Renal pelvis (tissue), 4 donors: ENCODE measurements around the gene PSMB7. TPM values are rescaled to one million over a fixed set of nuclear protein-coding genes. Genes with fewer than 3 reads are reported as not detected.

Experiments used
- DNase-seq: peaks from one replicate; pipeline ENCODE4 v3.0.0-alpha.2; 2013
- polyA plus RNA-seq, 3 donors: library from polyadenylated mRNA; unstranded; fragments of 120-200 nt; gene quantifications; one replicate each; pipeline ENCODE4 v1.2.1, GENCODE V29; 2013; ENCODE audit not compliant: insufficient read length in 3 of 3

The PSMB7 gene
- polyA plus RNA-seq, 3 donors, result 203 to 241 (median 213) TPM

DNA sequence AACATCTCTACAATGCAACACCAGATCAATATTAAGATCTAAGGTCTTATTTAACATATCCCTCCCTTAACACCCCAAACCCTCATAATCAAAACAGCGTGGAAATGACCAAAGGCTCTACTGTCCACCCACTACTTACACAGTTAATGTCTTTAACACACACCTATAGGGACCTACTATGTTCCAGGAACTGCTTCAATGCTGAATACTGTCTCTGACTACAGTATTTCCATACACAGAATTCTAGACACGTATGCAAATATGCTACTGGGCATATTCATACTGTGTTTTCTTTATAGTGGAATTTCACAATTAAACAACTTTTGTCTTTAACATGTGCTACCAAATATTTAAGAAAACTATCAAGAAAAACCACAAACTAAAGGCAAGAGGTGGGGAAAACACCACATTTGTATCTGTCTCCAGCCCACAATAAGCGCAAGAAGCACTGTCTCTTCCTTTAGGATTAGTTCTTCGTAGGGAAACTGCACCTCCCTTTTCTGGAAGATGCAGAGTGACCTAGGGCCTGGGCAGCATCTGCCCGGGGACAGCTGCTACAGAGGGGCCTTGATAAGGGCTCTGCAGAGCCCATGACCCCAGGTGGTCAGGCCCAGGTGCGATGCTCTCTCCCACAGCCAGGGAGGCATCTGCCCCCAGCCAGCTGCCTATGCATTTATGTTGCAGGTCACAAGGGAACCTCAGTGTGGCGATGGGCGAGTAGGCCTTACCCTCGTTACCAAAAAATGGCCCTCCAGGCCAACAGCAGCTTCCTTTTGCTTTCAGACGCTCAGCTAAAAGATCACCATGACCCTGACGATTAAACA is 55.2 kb downstream of the PSMB7 start:
- no peak for DNase-seq

DNA sequence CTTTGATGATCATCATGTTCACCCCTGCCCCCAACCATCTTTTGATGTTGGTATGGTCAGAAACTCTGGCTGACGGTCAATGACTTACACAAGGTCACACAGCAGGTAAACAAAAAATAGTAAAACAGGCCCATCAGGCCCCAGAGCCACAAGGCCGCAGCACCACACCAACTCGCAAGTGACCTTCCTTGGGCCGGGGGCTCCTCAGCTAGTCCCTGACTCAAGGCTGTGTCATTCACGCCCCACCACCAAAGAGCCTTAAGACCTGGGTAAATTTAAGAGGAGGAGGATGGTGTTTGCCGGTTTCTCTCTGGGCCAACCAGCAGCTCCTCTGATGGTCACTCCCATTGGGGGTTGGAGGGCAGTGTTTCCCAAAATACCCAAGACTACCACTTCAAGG is 55.8 kb downstream of the PSMB7 start:
- DNase-seq, result no peak

DNA sequence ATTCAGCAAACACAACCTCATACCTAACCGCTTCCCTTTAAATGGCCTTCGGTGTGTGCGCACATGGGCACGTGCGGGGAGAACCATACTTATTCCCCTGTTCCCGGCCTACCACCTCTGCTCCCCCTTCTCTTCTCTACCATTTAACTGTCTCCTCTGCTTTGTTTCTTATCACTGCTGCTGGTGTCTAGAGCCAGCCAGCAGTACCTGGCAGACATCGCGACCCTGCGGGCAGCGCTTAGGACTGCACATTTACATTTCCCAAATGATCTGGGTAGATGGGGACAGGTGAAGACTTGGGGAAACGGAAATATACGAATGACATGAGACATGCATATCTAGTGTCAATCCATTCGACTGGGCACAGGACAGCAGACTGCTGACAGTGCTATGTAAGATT is 56.6 kb downstream of the PSMB7 start:
- no peak for DNase-seq

DNA sequence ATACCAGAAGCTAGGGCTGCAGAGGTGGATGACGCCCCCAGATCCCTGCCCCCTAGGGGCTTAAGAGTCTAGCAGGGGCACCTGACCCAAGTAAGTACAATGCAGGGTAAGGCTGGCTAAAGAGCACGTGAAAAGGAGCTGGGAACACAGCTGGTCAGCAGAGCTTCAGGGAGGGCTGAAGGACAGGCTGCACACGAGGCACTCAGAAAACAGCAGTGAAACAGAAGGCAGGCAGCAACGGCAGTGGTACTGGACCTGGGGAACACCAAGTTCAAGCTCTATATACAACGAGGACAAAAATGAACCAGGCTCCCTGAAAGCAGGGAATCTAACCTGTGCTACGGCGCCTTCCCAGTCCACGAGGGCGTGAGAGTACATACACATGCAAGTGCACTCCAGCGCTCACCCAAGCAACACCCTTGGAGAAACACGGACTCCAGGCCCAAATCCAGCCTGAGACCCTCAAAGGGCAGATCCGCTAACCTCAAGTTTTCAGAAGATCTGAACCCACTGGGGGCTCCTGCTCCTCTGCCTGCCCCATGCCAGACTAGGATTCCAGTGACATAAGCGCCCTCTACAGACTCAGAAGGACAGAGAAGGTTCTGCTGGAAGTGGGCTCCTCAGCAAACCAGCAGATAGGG is 57.4 kb downstream of the PSMB7 start:
- no peak for DNase-seq

DNA sequence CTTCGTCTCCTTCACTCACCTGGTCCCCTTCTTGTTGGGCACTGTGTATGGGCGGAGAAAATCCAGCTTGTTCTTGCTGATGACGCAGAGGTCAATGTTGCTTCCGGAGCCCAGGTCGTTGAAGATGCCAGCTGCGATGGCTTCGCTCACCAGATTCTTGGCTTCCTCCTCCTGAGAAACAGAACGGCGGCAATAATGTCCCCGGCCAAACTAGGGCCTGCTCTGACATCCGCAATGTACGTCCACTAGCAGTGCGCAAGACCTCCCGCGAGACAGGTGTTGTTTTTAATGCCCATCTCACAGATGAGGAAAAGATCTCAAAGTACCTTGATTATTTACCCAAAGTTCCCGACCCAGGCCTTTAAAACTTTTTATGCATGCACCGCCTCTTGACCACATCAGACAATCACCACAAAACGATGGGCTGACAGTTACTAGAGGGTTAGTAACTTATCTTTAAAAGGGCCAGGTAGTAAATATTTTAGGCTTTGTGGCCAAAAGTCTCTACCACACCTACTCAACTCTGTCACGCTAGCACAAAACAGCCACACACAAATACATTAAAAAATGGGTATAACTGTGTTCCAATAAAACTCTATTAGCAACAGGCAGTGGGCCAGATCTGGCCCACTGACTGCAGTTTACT is 58.4 kb downstream of the PSMB7 start:
- DNase-seq, result no peak

DNA sequence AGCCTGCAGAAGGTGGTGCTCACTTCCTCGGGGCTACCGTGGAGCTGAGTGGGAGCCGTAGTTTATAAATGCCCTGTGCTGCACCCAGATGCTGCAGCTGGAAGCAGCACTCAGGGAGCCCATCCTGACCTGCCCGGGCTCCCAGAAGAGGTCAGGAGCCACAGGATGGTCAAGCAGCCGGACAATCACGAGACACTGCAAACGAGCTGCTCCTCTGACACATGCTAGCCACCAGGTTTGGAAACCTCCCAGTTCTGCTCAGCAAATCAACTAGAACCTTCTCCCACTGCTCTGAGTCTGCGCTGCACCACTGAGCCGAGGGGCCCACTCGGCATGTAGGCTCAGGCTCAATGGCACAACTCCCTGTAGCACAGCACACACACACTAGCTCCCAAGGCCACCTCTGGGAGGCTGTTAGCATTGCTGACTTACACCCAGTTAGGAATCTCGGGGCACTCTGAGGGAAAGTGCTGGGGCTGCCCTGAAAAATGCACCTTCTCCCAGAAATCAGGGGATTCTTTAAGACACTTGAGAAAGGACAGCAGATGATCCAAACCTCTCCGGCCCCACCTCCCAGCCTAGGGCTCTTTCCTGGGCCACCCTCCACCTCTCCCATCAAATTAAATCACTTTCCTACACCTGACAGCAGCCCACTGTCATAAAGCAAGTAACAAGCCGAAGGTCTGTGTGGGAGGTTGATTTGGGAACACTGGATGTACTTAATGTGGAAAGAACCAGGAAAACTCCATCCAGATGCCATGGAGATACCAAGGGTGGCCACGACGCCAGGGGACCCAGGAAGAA is 59.1 kb downstream of the PSMB7 start:
- no peak for DNase-seq

DNA sequence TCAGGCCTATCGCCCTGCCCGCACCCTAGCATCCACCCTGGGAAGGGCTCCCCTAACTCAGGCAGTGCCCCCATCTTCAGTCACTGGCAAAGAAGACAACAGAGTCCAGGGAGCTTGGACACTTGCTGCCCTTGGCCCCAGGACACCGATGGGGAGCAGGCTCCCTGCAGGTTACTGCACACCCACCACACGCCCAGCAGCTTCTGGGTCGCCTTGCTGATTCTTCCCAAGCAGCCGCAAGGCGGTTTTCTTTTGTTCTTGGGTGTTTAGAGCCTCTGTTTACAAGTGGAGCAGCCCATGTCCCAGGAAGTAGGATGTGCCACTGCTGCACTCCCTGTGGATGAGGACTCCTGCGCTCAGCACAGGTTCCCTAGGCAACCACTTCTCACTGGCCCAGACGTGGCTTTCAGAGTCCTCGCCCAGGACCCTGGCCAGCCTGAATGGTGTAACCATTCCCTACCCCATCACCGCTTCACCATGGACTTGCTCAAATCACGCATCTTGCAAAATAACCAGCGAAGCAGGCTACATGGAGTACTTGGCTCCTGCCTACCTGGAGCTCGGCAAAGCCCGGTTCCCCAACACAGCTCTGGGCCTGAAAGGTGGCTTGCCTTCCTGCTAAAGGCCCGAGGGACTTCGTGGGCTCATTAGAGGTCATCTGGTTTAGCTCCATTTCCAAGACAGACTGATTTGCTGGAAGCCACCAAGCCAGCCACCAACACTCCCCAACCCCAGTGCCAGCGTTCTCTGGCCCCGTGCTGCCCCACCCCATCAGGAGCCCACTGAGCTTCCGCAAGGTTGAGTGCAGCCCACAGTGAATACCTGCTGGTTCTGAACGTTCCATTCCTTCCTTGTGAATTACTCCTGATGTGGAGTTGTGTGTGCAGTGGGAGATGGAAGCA is 60.0 kb downstream of the PSMB7 start:
- no peak for DNase-seq

DNA sequence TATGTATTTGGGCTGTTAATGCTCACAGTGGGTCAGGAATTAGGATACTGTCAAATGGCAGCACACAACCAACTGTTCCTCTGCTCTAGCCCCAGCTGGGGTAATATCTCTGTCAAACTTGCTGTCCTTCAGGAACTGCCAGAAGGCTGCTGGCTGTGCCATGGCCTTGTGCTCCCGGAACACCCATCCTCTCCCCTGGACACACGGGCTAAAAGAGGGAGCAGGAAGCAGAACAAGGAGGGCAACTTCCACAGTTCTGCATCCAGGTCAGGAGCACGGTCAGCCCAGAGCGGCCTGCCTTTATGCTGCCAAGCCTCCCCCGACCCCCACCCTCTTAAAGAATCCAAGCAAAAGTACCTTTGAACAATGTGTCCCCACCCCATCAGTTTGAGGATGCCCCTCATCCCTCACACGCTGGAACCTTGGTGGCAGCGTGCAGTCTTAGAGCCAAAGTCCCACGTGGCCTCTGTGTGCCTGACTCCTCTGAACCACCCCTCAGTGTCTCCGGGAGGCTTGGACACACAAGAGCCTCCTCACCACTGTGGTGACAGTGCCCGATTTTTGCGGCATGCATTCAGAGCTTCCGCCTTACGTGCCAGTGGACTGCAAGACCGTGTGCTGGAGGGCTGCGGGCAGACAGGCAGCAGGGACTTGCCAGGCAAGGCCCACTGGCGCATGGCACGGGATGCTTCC is 60.8 kb downstream of the PSMB7 start:
- DNase-seq, result no peak

DNA sequence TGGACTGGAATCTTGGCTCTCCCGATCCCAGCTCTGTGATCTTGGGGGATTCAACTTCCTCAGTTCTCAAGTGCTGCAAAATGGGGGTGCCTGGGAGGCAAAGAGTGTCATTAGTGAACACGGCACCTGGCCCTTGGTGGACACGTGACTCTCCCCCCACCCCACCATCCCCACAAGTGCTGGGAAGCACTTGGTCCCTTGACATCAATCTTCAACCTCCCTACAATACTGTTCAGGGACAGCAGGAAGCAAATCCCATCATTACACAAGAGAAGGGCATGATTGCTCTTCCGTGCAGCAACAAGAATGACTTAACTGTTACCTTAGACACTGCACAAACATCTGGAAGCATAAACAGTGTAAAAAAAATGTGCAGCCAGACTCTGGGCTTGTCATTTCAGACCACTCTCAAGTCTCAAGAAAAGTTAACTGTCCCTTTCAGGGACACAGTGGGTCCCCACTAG is 61.4 kb downstream of the PSMB7 start:
- peak; percentile 59 for DNase-seq

DNA sequence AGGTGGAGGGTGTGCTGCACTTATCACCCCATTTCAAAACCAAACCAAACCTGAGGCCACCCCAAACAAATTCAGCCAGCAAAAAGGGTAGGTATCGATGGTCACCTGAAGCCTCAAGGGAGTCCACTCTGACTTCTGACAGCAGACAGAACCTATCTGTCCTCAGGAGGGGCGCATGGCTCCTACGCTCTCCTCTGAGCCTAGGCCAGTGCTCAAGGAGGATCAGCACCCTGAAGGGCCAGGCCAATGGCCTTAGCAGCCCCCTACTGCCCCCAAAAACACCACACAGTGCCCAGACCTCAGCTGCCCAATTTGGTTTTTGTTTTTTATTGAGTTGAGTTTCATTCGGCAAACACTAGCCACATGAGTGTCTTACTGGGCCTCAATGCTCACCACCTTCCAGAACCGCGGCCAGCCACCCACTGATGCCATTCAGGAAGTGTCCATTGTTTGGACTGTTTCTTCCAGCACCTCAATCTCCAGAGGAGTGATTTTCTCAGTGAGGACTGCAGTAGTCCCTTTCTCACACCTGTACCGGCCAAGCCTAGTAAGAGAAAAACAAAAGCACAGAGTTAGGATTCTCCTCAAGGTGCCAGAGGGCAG is 62.0 kb downstream of the PSMB7 start:
- no peak for DNase-seq

DNA sequence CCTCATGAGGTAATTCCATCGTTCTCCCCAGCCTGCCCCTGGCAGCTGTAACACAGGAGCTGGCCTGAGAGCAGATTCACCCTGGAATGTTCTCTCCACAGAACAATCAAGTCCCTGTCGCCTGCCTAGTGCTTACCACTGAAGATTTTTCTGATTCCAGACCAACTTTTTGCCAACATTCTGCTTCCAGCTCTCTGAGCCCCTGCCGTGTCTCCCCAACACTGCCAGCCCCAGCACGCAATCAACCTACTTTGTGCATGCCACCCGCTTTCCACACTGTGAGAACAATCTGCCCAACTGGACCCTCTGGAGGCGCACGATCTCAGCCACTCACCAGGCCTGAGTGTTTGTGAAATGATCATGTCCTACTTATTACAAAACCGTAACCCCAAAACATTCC is 62.6 kb downstream of the PSMB7 start:
- no peak for DNase-seq

DNA sequence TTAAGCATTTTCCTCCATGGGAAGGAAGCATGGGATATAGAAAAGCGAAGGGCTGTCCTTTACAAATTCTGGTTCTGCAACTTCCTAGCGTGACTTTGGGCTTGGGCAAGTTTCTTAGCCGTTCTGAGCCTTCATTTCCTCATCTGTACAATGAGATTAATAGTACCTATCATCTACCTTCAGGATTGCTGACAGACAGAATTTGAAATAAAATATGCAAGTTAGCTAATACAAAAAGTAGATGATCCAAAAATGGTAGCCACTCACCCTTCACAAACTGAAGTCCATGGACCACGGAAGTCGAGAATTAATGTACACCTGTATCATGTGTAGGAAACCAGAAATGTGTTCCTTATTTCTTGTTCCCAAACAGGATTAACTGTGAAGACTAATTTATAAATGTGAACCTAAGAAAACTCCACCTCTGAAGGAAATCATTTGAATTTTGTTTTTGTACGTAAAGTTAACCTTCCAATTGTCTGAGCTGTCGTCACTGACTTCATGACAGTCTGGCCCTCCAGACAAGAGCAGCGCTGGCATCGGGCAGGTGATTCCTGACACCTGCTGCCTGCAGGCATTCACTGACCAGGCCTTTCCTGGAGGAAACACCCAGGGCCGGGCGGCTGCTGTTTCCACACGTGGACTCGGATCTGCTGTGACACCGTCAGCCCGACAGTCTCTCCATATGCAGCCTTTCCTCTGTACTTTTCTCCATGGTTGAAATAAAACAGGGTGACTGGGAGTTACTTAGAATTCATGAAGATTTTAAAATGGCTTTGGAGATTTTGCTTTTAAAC is 63.4 kb downstream of the PSMB7 start:
- no peak for DNase-seq

DNA sequence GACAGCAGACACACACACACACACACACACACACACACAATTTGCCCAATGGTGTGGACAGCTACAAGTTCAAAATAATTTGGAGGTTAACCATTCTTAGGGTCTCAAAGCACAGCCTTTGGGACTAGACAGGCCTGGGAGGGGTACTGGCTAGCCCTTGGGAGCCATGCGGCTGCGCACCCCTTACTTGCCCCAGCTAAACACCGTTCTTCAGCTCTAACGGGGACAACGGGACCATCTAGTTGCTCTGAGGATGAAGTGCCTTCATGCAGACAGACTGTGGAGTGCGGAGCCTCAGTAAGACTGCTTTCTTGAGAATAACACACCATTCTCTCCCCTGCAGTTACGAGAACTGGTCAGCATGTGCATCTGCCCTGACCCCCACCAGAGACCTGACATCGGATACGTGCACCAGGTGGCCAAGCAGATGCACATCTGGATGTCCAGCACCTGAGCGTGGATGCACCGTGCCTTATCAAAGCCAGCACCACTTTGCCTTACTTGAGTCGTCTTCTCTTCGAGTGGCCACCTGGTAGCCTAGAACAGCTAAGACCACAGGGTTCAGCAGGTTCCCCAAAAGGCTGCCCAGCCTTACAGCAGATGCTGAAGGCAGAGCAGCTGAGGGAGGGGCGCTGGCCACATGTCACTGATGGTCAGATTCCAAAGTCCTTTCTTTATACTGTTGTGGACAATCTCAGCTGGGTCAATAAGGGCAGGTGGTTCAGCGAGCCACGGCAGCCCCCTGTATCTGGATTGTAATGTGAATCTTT is 64.6 kb downstream of the PSMB7 start:
- no peak for DNase-seq

DNA sequence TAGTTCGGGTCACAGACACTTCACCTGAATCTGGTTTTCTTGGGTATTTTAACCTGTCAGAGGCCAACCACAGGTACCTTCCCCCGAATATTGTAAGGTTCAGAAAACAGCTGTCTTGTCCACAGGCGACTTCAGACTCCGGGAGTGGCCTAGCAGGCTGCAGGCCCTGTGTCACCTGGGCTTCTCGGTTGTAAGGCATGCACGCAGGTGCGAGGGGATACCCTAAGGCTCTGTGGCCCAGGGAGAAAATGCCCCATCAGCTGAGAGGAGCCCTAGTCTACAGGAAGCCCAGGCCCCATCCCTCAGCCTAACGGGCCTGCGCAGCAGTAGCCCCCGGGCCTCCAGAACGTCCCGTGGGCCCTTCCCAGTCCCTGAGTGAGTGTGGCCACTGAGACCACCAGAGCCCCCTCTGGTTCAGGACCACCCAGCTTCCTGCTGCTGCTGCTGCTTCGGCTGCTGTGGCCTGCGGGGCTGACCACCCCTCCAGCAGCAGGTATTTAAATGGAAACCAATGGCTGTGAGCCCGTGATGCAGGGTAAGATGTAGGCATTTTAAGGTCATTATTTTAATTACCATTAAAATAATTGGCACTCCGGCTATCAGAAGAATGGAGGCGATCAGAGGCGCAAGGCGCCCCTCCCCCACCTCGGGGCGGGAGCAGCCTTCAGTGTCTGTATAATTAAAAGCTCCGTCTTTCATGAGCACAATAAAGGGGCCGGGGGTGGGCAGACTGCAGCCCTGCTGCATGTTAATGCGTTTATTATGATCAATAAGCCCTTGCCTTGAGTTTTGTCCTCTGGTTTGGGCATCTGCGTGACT is 65.4 kb downstream of the PSMB7 start:
- DNase-seq, result no peak

DNA sequence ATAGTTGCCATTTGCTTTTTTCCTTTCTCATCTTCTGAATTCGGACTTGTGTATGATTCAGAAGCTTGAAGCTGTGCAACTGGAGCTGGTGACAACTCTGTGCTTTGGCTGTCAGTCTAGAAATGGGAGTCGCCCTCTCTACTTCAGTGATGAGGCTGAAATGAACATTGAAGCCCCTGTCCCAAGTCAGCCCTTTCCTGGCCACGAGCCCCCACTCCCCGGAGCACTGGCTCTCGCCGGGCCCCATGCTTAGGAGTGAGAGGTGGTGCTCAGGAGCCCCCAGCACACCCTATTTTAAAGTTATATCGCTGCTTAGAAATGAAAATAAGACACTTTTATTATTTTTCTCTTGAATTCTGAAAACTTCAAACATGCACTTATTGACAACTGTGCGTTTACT is 66.0 kb downstream of the PSMB7 start:
- no peak for DNase-seq

DNA sequence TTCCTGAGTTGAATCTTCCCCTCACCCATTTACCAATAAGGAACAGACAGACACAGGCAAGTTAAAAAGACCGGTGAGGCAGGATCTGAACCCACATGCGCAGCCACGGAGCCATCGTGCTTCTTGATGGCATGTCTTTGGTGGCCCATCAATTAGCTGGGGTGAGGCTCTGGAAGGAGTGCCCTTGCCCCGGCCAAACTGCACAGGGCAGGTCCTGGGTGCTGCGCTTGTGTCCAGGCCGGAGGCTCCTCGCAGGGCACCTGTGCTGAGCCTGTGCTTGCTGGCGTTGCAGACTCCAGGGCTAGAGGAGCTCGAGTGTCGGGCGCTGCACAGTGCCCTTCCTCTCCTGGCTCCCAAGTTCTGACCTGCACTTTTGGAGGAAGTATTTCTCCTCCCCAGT is 66.4 kb downstream of the PSMB7 start:
- DNase-seq, result no peak

DNA sequence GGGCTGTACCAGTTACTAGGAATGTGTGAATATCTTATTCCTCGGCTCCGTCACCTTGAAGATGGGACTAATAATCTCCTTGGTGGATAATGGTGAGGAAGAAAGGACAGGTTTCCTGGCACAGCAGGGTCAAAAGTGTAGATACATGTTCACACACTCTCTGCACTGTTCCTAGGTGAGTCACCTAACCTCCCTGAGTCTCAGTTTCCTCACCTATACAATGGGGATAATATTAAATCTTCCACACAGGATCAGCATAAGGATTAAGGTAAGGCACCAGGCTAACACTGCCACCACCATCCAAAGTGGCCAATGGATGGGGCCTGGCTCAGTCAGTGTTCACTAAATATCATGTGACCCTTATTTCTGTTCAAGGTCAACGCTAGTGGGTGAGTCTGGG is 66.9 kb downstream of the PSMB7 start:
- no peak for DNase-seq
